NCI-H345 treated with DMSO at 0.1 percent for 48 hours (cell line): ENCODE measurements around the gene ADCYAP1.
A peak's percentile ranks its signal among the peaks of the same experiment; 100 is the strongest.

Experiments
- DNase-seq: peaks from one replicate; lab custom pipeline; 2025; ENCODE audit not compliant: unreplicated experiment; lab: John Stamatoyannopoulos, UW

Gene ADCYAP1

DNA sequence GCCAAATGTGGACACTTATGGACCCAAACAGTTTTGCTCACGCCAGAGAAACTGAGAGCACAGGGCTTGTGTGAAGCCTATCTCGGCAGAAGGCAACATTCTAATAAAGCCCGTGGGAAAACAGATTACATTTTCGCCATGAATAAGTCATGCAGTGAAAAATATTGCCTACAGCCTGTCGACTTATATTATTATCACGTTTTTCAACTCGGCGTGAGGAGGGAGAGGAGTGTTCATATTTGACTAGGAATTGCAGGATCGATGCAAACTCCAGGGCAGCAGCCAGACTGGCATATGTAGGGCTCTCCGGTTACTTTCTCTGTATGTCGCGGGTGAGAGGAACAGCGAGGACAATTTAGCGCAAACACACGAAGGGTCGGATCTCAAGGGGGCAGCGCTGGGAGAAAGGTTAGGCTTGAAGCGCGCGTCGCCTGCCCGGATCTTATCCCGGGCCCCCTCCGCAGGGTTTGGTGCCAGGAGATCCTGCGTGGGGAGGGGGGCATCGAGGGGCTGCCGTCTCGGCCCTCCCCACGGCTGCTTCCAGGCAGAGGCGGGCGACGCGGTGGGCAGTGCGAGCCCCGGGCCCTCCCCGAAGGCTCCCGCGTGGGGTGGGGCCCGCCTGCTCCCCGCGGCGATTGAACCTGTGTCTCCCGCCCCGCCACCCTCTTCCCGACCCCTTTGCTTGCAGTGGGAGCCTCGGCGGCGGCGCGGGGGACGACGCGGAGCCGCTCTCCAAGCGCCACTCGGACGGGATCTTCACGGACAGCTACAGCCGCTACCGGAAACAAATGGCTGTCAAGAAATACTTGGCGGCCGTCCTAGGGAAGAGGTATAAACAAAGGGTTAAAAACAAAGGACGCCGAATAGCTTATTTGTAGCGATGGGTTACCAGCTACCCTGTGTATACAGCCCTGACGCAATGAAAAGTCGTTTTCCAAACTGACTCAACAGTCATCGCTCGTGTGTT is 4.4 kb downstream of the ADCYAP1 start:
- DNase-seq = peak; percentile 39

DNA sequence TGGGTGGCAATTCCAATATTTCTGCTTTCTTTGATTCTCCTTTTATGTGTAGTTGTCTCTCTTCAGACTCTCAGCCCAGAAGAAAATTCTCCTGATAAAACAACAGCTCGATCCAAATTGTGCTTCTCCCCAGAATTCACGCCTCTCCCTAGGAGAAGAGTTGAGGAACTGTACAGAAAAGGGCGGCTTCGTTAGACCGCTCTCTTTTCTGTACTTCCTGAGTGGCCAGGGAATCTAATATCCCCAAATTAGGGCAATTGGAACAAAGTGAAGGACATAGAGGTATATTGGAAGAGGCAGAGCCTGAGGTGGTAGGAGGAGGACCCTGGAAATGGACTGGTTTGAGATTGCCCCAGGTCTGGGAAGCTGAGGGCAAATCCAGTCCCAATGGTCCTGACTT is 5.6 kb downstream of the ADCYAP1 start:
- no peak for DNase-seq

DNA sequence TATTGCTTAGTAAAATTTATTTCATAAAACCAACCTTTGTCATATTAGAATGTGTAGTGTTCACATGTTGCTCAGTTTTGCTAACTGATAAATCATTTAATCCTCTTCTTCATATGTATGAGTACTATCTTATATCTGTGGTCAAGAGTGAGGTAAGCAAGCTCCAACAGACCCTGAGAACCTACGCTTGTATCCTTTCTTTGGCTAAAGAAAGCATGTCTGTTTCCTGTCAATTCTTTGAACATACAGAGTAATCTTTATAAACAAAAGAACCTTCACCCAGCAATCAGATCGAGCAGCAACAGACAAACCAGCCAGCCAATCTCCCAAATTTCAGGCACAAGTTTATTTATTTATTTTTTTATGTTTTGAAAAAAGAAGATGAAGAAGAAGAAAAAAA is 6.4 kb downstream of the ADCYAP1 start:
- DNase-seq = no peak

DNA sequence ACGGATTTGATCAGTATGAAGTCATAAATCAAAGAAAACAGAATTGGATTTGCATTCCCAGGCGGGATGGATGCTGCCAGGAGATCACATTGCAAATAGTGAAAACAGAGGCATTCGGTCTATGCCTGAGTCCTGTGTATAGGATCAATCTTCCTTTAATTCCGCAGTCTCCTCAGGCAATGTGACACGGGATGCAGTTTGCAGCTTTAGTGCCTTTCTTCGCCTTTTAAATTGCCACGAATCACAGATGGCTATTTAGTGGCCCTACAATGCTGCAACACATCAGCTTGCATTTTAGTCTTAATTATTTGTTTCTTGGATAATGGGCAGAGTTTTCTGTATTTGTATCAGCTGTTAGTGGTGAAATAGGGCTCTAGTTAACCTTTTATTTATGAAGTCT is 6.8 kb downstream of the ADCYAP1 start:
- no peak for DNase-seq

DNA sequence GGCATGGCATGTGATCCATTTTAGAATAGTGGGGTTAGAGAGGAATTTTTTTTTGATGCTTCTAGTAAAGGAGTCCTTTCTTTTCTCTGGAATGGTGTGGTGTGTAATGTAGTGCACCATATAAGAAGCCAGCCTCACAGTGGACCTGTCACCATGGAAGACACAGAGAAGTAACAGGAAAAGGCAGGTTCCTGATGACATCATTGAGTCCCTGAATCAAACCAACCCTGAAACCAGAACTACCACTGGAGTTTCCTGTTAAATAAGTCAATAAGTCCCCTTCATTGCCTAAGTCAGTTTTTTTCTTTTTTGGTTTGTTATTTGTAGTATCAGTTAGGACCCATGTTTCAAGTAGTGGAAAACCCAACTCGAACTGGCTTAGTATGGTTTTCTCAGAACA is 11.9 kb downstream of the ADCYAP1 start:
- no peak for DNase-seq

DNA sequence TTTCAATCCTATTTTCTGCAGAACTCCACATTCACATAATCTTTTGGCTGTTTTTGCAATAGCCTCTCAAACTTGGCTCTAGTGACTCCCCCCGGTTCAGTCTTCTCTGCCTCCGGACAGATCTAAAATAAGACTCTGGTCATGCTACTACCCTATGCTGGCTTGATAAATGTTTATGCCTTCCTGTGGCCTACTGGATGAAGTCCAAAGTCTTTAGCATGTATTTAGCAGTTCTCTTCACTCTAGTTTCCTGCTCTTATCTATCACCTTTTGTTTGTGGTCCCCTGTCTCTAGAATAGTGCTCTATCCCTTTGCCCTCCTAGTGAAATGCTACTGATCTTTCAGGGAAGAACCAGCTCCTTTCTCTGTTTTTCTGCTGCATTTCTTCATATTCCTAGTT is 14.4 kb downstream of the ADCYAP1 start:
- DNase-seq = no peak

DNA sequence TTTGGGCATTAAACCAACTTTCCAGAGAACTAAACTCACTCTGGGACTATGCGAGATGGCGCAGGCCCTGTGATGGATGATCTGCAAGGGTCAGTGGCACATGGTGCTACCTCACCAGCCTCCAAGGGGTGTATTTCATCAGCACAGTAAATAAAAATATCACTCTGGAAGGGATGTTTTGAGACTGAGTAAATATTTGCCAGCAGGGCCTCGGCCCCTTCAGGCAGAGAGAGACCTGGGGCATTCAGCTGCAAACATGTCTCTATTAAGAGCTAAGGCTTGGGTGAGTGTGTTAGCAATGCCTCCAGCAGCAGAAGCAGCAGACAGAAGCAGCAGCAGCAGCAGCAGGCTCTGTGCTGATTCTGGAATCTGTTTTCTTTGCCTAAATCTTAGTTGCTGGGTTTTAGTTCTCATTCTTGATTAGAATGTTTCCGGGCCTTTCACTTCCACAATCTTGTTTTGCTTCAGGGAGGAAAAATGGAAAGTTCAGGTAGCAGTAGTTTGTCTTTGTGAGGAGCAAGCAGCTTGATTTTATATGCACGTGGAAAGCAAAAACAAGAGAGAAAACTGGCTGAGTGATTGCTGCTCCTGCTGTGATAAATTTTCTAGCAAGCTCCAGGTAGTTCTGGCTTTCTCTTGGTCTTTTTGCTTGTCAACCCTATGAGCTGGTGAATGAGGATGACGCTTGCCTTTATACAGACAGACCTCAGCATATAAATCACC is 18.6 kb downstream of the ADCYAP1 start:
- DNase-seq = peak; percentile 63

DNA sequence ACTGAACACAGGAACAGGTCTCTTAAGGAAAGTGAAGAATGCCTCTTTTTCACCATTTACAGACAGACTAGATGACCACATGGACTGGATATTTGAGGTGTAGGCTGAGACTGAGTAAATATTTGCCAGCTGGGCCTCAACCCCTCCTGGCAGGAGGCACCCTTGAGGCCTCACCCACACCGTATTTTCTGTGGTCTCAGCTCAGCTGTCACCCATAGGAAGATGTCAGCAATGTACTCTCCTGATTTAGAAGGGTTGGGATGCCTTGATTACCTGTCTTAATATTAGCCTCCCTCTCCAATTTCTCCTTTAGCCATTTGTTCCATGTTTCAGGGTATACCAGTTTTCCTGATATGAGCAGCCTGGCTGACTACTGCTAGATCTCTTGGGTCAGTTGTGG is 20.3 kb downstream of the ADCYAP1 start:
- DNase-seq = no peak

DNA sequence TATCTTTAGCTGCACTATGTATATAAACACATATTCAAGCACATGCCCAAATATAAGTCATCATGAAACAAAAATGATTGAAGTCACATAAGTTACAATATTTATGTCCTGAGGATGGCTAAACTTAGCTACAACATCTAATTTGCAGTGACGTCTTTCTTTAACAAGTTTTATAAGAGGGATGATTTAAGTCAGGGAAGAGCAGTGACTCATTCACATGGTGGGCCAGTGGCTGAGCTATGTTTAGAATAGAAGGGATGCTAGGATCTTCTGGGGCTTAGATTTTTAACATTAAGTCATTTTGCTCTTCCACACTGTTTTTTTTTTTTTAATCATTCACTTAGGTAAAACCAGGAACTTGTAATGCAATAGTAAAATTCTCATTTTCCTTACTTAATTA is 22.3 kb downstream of the ADCYAP1 start:
- DNase-seq = no peak

DNA sequence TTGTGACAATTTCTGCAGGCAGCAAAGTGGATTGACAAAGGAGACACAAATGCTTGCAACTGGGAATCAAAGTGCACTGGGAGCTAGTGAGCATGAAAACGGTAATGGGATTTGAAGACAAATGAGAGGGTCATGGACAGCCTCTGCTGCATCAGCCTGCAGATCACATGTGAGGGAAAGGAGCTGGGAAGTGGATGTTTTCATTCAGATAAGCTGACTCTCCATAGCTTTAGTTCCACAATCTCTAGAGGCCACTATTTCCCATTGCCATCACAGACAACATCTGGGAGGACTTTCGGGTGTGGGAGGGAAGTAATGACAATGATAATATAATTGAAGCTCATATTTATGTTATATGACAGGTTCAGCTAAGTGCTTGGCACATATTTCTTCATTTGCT is 28.4 kb downstream of the ADCYAP1 start:
- no peak for DNase-seq

DNA sequence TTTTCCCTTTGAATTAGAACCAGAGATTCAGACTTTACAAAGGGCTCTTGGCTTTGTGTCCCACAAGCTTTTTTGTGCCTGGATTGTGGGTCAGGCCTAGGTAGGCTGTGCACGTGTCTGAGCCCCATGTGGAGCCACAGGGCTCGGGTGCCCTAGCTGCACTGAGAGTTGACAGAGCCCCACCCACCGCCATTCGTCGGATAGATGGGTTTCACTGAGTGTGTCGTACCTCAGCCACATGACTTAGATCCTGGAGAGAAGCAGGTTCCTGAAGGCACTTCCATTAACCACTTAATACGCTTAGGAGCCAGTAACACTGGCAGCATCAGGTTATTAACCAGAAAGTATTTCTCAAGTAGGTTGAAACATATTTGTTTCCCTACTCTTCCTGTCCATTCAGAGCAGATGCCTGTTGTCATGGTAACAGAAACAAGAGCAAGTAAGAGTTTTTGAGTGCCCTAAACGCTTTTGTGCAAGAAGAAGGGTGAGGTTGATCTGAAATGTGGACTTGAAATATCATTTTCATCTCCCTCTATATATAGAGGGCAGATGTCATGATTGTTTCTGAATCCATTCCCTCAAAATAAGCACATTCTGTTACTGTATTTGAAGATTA is 30.0 kb downstream of the ADCYAP1 start:
- DNase-seq = peak; percentile 24

DNA sequence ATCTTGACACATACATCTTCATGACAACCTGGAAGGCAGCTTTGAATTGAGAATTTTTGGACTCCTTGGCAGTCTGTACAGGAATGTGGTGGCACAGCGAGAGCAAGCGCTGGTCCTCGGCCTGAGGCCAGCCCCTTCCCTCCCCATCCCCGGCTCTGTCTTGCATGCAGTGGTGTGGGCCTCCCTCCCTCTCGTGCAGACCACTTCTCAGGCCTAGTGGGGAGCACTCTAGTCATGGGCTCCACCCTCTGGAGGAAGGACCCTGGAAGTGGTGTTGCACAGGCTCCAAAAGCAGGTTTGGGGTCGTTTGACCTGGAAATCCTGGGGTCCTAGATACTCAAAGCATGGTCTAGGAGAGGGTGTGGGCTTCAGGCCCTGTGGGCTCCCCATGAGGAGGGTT is 32.3 kb downstream of the ADCYAP1 start:
- DNase-seq = no peak

DNA sequence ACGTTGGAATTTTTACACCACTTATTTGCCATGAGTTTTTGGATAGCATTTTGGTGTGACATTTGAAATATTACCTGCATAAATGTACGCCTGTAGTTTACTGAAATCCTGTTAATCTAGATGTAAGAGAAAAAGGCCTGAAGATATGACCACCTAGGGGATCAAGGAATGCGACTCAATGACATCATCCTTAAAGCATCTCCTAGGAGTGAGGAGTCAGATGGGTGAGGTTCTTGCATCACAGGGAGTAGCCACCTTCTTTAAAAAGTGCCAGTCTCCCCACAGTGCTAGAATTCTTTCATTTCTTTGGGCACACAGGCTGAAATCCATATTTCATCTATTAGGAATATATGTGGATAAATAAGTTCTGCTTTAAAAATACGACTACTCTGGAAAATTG is 34.5 kb downstream of the ADCYAP1 start:
- no peak for DNase-seq

DNA sequence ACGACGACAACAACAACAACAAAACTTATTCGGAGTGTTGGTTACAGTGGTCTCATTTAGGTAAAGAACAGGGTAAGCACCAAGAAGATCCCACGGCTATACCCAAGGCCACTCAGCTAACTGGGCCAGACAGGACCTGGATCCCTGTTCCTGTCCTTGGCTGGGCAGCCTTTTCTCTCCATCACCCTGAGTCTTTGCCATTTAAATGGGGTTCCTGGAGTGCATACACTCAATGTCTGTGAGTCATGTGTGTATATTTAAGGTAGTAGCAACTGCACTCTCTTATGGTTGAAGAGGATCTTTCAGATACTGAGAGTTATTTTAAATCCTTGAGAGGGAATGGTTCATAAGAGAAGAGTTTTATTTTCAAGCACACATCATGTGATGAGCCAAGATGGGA is 35.3 kb downstream of the ADCYAP1 start:
- DNase-seq = no peak

DNA sequence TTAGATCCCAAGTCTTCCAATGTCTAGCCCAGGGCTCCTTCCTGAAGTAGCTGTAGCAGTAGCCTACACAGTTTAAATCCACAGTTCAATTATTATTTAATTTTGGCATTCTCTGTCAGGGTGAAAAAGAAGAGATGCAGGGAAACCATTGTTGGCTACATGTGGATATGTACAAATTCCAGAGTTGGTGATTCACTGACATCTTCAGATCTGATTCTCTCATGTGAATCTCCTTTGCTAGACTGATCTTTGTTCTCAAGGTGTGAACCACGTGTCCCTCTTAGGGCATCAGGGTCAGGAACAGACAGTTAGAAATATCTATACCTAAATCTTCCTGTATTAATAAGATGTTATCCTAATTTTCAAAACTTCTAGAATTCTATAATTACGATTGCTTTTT is 36.7 kb downstream of the ADCYAP1 start:
- DNase-seq = no peak

DNA sequence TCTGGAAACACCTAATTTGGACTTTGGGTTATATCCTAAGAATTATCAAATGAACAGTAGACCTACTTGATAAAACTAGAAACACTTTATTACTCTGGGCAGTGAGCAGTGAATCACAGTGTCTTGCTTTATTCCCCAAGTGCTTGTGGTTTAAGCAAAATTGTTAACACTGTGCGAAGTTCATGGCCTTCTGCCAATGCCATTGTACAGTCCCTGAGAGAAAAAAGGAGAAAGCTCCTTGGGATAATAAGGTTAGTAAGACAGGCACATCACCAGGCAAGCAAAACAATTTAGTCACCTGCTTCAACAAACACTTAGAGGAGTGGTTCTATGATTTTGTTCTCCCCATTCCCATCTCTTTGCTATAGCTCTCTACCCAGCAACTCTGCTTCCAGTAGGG is 39.8 kb downstream of the ADCYAP1 start:
- no peak for DNase-seq

DNA sequence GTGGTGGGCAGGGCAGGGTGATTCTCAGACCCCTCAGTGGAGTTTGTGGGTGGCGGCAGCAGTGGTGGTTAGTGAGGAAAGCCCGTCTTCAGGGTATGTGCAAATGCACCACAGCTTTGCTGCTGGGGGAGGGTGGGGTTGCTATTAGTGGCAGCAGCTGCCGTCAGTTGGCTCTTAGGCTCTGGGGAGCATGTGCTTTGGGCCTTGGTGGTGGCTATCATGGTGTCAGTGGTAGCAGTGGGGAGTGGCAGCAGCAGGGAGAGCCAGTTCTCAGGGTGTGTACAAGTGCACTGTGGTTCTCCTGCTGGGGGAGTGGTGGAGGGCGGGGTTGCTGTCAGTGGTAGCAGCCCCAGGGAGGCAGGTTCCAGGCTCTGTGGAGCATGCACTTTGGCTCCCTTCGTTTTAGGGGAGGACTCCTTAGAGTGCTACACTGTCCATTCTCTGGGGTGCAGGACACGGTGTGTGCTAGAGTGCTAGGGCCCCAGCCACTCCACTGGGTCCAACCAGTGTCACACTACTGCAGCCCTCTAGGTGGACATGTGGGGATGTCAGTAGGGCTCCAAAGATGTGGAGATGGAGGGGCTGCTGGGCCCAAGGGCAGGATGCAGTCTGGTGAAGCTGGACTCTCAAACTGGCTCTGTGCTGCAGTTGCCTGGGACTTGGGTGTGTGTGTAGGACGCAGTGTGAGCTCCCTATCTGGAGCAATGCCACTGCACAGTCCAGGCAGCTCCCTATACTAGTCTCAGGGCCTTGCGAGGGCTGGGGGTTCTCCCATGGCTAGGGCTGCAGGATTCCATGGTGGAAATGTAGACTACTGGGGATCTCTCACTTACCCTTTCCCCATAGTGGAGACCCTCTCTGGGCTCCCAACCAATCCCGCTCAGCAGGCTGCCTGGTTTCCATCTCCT is 45.3 kb downstream of the ADCYAP1 start:
- DNase-seq = no peak

DNA sequence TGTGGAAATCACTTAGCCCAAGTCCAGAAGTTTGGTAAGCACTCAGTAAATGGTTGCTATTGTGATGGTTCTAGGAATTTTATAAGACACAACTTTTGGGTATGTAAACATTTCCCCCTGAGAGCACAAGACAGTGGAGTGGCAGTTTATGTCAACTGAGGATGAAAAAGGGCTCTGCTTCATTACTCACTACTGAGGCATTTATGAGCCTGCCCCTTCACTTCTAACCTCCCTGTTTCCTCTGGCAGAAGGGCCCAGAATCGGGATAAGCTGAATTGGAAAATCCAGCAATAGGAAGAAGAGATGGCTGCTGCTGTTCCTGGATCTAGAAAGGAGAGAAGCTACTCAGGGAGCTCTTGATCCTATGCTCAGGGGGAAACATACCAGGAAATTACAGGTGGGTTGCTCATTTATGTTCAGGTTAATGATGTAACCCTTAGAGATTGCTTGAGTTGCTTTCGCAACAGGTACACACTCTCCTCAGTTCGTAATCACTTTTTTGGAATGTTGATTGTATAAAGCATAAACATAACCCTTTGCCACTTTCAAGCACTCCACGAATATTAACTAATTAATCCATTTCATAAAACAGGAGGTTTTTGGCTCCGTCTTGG is 46.3 kb downstream of the ADCYAP1 start:
- DNase-seq = no peak

DNA sequence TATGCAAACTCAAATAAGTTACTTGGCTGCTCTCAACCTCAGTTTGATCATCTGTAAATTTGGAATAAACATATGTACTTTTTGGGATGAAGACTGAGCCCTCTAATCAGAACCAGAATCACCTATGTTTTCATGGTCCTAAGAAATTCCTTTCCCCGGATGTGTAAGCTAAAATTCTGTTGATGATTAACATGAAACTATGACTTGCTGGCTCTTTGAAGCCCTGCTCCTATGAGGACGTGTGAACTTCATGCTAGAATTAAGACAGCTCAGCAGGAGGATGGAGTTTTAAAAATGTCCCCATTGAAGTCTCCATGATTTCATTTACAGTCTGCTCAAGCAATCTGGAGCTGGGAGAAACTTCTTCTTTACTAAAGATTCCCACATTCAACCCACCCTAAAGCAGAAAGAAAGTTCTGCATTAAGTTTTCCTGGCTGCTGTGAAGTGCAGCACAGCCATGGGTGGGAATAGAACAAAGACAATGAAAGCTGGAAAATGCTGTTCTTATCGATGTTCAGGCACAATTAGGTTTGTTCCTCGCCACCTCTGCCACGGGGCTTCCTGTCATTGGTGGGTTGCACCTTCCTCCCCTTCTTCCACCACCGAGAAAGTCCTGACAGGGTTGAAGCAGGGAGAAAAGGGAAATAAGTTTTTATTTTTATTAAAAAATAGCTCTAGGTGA is 50.9 kb downstream of the ADCYAP1 start:
- no peak for DNase-seq

DNA sequence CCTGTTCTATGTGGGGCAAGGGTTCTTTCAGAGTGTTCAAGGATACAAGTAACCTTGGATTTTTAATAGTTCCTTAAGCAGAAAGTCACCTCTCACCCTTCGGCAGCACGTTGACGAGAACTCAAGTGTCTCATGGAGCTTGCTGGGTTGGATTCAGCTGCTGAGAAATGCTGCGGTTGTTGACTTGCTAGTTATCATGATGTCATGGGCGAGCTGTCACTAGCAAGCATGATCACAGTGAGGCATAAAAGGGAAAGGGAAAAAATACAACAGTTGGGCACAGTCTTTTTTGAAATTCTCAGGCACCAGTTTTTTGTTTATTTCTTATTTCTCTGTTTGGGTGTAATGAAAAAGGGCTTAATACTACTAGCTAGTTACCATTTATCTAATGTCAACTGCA is 53.2 kb downstream of the ADCYAP1 start:
- DNase-seq = no peak
